NCI-H2029 (cell line): ENCODE results near the gene CDKN1A.

Source experiments
- DNase-seq: peaks from one replicate; lab custom pipeline; 2025; lab: John Stamatoyannopoulos, UW

The CDKN1A gene

DNA sequence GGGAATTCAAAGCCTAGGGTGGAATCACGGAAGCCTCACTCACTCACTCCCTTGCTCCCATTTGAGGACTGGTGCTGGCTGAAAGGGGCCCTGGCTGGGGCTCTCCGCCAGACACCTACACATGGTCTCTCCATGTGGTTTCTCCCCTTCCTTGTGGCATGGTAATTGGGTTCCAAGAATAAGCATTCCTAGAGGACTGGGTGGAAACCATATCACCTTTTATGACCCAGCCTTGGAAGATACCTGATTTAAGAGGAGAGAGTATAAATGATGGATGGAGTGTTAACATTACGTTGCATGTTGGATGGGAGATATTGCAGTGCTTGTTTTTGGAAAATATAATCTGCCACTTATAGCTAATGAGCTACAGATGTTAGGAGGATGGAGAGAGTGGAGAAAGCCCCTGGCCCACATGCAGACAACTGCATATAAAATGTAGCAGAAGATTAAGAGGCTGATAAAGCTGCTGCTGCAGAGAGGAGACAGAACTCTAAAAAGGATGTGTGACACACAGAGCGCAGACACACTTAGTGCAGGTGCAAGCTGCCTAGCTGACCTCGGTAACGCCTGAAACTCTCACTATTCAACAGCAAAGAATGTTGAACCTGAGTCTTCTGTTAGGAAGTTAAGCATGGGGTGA is 23.3 kb upstream of the CDKN1A start:
- no peak for DNase-seq

- DNase-seq = no peak
Observed at GRCh38 chr6:36656441-36656840, 22.1 kb upstream of the CDKN1A start.

GRCh38 chr6:36657271-36657670 is 21.2 kb upstream of the CDKN1A start:
- DNase-seq = no peak

DNA sequence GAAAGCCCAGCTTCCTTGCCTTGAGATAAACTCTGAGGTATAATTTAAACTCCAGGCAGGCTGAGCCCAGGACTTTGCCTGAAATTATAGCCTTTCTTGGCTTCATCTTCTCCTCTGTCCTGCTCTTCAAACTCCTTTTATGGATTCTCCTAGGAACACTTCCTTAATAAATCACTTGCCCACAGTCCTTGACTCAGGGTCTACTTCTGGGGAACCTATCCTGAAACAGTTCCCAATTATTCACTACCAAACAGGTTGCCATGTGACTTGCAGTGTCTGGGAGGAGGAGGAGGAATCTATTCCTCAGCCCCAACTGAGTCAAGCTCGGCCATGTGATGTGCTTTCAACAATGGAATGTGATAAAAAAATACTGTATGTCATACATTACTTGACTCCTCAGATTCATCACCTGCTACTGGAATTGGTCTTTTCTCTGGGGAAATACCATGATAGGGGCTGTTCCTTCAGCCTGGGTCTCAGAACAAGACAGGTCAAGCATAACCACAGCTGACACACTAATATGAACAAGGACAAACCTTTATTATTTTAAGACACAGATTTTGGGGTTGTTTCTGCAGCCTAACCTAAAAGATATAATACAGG is 20.5 kb upstream of the CDKN1A start:
- DNase-seq = no peak

GRCh38 chr6:36659271-36659670 is 19.2 kb upstream of the CDKN1A start:
- no peak for DNase-seq

DNA sequence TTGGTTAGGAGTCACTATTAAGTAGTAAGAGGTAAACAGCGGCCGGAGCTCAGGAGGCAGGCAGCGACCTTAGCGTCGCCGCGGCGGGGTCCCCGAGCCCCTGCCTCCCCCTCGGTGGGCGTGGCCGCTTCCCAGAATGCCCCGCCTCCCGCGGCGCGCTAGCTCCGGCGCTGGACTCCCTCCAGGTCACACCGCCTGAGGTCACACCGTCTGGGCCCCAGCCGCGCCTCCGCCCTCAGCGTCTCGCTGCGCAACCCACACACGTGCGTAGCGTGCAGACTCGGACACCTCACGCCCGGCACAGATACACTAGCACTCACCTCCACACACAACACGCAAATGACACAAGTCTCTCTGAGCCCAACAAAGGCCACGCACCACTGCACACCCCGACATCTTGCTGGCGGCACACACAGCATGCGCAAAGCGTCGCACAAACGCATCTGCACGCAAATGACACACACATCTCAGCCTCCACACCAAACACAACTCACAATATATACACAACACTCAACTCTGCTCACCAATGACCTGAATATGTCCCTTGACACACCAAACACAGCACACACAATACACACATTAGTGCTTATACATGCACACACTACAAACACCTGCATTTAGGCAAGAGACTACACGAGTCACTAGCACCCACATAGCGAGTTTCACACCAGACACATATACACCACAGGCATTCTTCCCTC is 17.6 kb upstream of the CDKN1A start:
- DNase-seq = no peak

GRCh38 chr6:36662380-36662779 is 16.1 kb upstream of the CDKN1A start:
- DNase-seq = no peak

DNA sequence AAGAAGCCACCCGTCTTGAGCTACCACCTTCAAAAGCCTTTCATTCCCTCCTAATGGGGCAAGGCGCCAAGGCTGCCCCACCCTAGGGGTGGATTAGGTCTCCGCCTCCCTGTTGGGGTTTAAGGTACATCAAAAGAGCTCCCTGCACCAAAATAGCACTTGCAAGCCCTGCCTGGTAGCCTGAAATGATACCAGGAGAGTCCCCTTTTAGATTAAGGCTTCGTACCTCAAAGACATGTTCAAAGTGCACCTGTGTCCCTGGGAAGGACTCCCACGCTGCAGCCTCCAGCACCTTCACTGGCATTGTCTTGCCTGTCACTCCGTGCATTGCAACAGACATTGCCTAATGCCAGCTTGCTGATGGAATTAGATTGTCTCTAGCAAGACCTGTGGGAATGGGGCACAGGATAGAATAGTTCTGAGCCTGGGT is 15.7 kb upstream of the CDKN1A start:
- no peak for DNase-seq

DNA sequence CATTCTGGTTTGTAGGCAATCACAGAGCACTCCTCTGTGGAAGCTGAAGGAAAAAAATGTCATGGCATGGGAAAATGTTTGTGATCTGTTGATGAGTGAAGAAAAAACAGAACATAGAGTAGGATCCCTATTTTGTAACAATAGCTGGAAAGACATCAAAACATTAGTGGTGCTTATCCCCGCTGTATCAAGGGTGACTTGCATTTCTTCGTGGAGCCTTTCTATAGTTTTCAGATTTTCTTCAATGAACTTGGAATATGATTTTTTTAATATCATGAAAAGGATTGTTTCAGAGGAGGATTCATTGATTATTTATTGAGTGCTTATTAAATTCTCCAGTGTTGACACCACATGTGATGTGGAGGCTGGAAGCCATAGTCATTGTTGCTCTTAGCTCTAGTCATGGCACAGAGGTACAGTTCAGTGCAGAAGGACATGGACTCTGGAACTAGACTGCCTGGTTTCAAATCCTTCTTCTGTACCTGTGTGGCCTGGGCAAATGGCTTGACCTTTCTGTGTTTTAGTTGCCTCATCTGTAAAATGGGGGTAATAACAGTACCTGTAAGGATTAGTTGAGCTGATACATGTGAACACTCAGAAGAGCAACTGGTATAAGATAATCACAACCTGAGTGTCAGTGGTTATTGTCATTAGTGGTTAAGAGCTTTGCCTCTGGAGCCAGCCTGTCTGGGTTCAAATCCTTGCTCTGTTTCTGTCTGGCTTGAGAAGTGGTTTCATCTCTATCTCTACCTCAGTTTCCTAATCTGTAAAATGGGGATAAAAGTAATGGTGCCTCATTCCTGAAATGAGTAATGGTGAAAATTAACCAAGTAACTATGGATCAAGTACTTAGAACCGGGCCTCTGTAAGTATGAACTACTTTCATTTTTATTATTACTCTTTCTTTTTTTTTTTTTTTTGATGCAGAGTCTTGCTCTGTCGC is 14.7 kb upstream of the CDKN1A start:
- no peak for DNase-seq

DNA sequence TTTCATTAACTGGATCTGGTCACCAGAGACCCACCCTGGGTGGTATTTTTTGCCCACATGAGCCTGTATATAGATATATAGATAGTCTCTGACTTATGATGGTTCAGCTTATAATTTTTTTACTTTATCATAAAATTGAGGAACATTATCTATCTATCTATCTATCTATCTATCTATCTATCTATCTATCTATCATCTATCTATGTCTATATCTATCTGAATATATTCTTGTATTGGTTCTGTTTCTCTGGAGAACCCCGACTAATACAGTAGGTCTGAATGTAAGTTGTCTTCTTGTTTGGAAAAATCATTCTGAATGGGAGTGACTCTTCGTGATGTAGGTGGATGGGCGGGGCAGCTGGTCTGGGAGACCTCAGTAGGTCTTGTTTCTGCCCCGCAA is 13.3 kb upstream of the CDKN1A start:
- no peak for DNase-seq

GRCh38 chr6:36666287-36666686 is 12.2 kb upstream of the CDKN1A start:
- DNase-seq = no peak

GRCh38 chr6:36666826-36667591 is 11.5 kb upstream of the CDKN1A start:
- DNase-seq = no peak

GRCh38 chr6:36668591-36668990 is 9.9 kb upstream of the CDKN1A start:
- DNase-seq = no peak

DNA sequence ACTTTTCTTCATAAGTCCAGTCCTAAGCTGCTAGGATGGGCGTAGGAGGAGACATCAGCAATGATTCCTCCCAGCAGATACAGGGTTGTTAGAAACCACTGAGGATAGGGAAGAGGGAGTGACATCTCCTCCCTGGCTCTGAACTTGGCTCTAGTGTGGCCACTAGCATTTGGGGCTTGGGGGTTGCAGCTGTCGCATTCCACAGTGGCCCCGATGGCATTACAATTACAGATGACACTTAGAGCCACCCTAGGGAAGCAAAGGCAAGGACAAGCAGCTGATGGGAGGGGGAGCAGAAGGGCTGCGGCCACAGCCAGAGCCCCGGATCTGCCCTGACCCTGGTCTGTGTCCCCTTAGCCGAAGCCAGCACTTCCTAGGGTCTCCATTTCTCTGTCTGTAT is 9.5 kb upstream of the CDKN1A start:
- DNase-seq = no peak

DNA sequence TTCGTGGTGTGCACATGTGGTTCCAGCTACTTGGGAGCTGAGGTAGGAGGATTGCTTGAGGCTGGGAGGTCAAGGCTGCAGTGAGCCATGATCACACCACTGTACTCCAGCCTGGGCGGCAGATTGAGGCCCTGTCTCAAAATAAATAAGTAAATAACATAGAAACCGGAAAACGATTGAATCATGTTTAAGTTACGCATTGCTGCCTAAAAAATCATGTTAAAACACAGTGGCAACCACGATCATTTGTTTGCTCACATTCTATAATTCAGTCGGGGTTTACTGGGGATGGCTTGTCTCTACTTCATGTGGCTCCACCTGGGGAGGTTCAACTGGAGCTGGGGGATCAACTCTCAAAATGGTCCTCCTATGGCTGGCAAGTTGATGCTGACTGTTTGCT is 8.2 kb upstream of the CDKN1A start:
- DNase-seq = no peak

GRCh38 chr6:36671687-36672375 is 6.7 kb upstream of the CDKN1A start:
- DNase-seq = no peak

DNA sequence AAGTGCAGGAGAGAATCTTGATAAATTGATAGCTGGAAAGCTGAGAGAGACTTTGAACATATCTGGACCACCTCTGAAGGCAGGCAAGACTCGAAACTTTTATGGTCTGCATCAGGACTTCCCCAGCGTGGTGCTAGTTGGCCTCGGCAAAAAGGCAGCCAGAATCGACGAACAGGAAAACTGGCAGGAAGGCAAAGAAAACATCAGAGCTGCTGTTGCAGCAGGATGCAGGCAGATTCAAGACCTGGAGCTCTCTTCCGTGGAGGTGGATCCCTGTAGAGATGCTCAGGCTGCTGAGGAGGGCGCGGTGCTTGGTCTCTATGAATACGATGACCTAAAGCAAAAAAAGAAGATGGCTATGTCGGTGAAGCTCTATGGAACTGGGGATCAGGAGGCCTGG is 4.6 kb upstream of the CDKN1A start:
- DNase-seq = no peak

GRCh38 chr6:36674942-36675341 is 3.6 kb upstream of the CDKN1A start:
- DNase-seq = no peak

GRCh38 chr6:36676141-36677058 is 2.1 kb upstream of the CDKN1A start:
- DNase-seq = no peak
